Measurements from ENCODE around the gene CDK2AP2. TPM values are rescaled to one million over a fixed set of nuclear protein-coding genes. Genes with fewer than 3 reads are reported as not detected.

The CDK2AP2 gene
- total RNA-seq = 21.1 and 22.7 TPM in 2 replicates

GRCh38 chr11:67507864-67508485, at the start of gene CDK2AP2:
Gene CDK2AP2, minus strand, starts transcription at chr11:67508162. Its CDS starts 80 bp downstream, at chr11:67508082.

GRCh38 chr11:67522844-67523555, 15.0 kb upstream of the CDK2AP2 start, which contains the start of gene CABP2:
Gene CABP2, minus strand, starts transcription at chr11:67523446. Its CDS starts 120 bp downstream, at chr11:67523326.

GRCh38 chr11:67504950-67505581, 2.9 kb downstream of the CDK2AP2 start, which contains the start of gene PITPNM1:
Gene PITPNM1, minus strand, starts transcription at chr11:67505363. Its CDS starts 1,183 bp downstream, at chr11:67504180.

GRCh38 chr11:67482827-67483798, 24.8 kb downstream of the CDK2AP2 start, which contains the start of gene AIP:
Gene AIP, plus strand, starts transcription at chr11:67483026. Its CDS starts 133 bp downstream, at chr11:67483159.

GRCh38 chr11:67468759-67469507, 39.0 kb downstream of the CDK2AP2 start, which contains the start of gene TMEM134:
Gene TMEM134, minus strand, starts transcription at chr11:67469251. Its CDS starts 59 bp downstream, at chr11:67469192.

Small RNA genes within 50 kb of the gene (small RNA-seq; reads per million reads assigned to genes)
- not detected for gene MIR6752

Other genes with a start within 250 kb of the CDK2AP2 start
- 29.1 and 39.3 TPM in 2 replicates for gene GRK2, start 241.7 kb downstream of the CDK2AP2 start, total RNA-seq
- gene ANKRD13D, start 218.9 kb downstream of the CDK2AP2 start, total RNA-seq = 22.1 and 23.5 TPM in 2 replicates
- 8.2 and 9.0 TPM in 2 replicates for gene SSH3, start 204.6 kb downstream of the CDK2AP2 start, total RNA-seq
- 37.9 and 45.9 TPM in 2 replicates for gene POLD4, start 154.6 kb downstream of the CDK2AP2 start, total RNA-seq
- 2.3 and 2.9 TPM in 2 replicates for gene CLCF1, start 134.6 kb downstream of the CDK2AP2 start, total RNA-seq
- gene RAD9A, start 116.2 kb downstream of the CDK2AP2 start, total RNA-seq = 4.4 and 6.7 TPM in 2 replicates
- gene PPP1CA, start 106.3 kb downstream of the CDK2AP2 start, total RNA-seq = 200 and 207 TPM in 2 replicates
- not detected in 2 replicates for gene TBC1D10C, start 104.1 kb downstream of the CDK2AP2 start, total RNA-seq
- gene CARNS1, start 92.5 kb downstream of the CDK2AP2 start, total RNA-seq = 0.13 and 0.22 TPM in 2 replicates
- 39.9 and 47.4 TPM in 2 replicates for gene RPS6KB2, start 79.7 kb downstream of the CDK2AP2 start, total RNA-seq
- 0.27 and 0.93 TPM in 2 replicates for gene PTPRCAP, start 70.5 kb downstream of the CDK2AP2 start, total RNA-seq
- gene CORO1B, start 64.7 kb downstream of the CDK2AP2 start, total RNA-seq = 84.4 and 99.6 TPM in 2 replicates
- gene GPR152, start 55.4 kb downstream of the CDK2AP2 start, total RNA-seq = not detected in 2 replicates
- gene CABP4, start 52.8 kb downstream of the CDK2AP2 start, total RNA-seq = 0.65 and 1.1 TPM in 2 replicates
- 19.4 and 20.2 TPM in 2 replicates for gene TMEM134, start 38.9 kb downstream of the CDK2AP2 start, total RNA-seq
- gene AIP, start 25.1 kb downstream of the CDK2AP2 start, total RNA-seq = 34.6 and 37.0 TPM in 2 replicates
- 10.1 and 16.3 TPM in 2 replicates for gene PITPNM1, start 2.8 kb downstream of the CDK2AP2 start, total RNA-seq
- gene CABP2, start 15.3 kb upstream of the CDK2AP2 start, total RNA-seq = not detected in 2 replicates
- gene GSTP1, start 75.7 kb upstream of the CDK2AP2 start, total RNA-seq = 635 and 696 TPM in 2 replicates
- 156 and 162 TPM in 2 replicates for gene NDUFV1, start 98.8 kb upstream of the CDK2AP2 start, total RNA-seq
- 9.6 and 12.3 TPM in 2 replicates for gene NUDT8, start 121.8 kb upstream of the CDK2AP2 start, total RNA-seq
- gene TBX10, start 131.6 kb upstream of the CDK2AP2 start, total RNA-seq = not detected in 2 replicates
- not detected in 2 replicates for gene ACY3, start 142.6 kb upstream of the CDK2AP2 start, total RNA-seq
- gene ALDH3B2, start 166.5 kb upstream of the CDK2AP2 start, total RNA-seq = not detected in 2 replicates

Measured in thoracic aorta endothelial cell (primary cell).